GM23338 (cell line): ENCODE data around the gene OR2A5. TPM values are rescaled to one million over a fixed set of nuclear protein-coding genes. Genes with fewer than 3 reads are reported as not detected.

Experiments
- ATAC-seq: fragments of 200-7000 bp; cut with Tn5 transposase; 3 replicates; pipeline ENCODE4 v1.9.1; 2020
- DNase-seq: peaks from one replicate; pipeline ENCODE4 v3.0.0-alpha.2; 2015; ENCODE audit warnings: low spot score
- H2AFZ ChIP-seq: fragments of 200-600 bp; sonication (generic); 2 replicates; pipeline ENCODE4 v1.8.0; 2016; ENCODE audit warnings: antibody characterized with exemption, mild to moderate bottlenecking, moderate library complexity
- H3F3A ChIP-seq: fragments of 200-600 bp; sonication (generic); replicated peaks from 2 replicates; pipeline ENCODE4 v1.8.0; 2017; ENCODE audit warnings: antibody characterized with exemption, mixed run types, low read depth
- H3K27ac ChIP-seq: fragments of 200-600 bp; sonication (generic); 2 replicates; pipeline ENCODE4 v1.6.1; 2016; ENCODE audit warnings: low read depth
- H3K27me3 ChIP-seq: fragments of 200-600 bp; sonication (generic); 2 replicates; pipeline ENCODE4 v1.8.0; 2016; ENCODE audit warnings: mild to moderate bottlenecking, mixed run types, moderate library complexity; ENCODE audit not compliant: insufficient read depth
- H3K36me3 ChIP-seq: fragments of 200-600 bp; sonication (generic); 2 replicates; pipeline ENCODE4 v1.8.0; 2016; ENCODE audit warnings: mild to moderate bottlenecking; ENCODE audit not compliant: insufficient read depth
- H3K4me1 ChIP-seq: fragments of 200-600 bp; sonication (generic); 2 replicates; pipeline ENCODE4 v1.8.0; 2016; ENCODE audit warnings: mild to moderate bottlenecking, moderate library complexity; ENCODE audit not compliant: insufficient read depth
- H3K4me2 ChIP-seq: fragments of 200-600 bp; sonication (generic); 2 replicates; pipeline ENCODE4 v1.7.1; 2017; ENCODE audit warnings: mixed run types
- H3K4me3 ChIP-seq: fragments of 200-600 bp; sonication (generic); 2 replicates; pipeline ENCODE4 v1.6.1; 2016; ENCODE audit warnings: mixed run types
- H3K79me2 ChIP-seq: fragments of 200-600 bp; sonication (generic); replicated peaks from 2 replicates; pipeline ENCODE4 v1.8.0; 2017; ENCODE audit warnings: mild to moderate bottlenecking; ENCODE audit not compliant: insufficient read depth
- H3K9me2 ChIP-seq: fragments of 200-600 bp; sonication (generic); 2 replicates; pipeline ENCODE4 v1.8.0; 2017; ENCODE audit not compliant: insufficient read depth
- H4K20me1 ChIP-seq: fragments of 200-600 bp; sonication (generic); replicated peaks from 2 replicates; pipeline ENCODE4 v1.8.0; 2017; ENCODE audit warnings: mild to moderate bottlenecking; ENCODE audit not compliant: insufficient read depth
- H3K27ac Mint-ChIP-seq: 2 replicates; pipeline ENCODE4 v1.8.0; 2020; ENCODE audit warnings: inconsistent platforms, mild to moderate bottlenecking, moderate library complexity, mixed read lengths
- H3K27me3 Mint-ChIP-seq: 3 replicates; pipeline ENCODE4 v1.8.0; 2022; ENCODE audit warnings: low read depth, mild to moderate bottlenecking, moderate library complexity, mixed read lengths, inconsistent platforms; ENCODE audit not compliant: insufficient read depth, poor library complexity
- H3K36me3 Mint-ChIP-seq: 3 replicates; pipeline ENCODE4 v1.8.0; 2021; ENCODE audit warnings: low read depth, mild to moderate bottlenecking, inconsistent platforms, moderate library complexity, mixed read lengths
- H3K4me1 Mint-ChIP-seq: 3 replicates; pipeline ENCODE4 v1.8.0; 2020; ENCODE audit warnings: mild to moderate bottlenecking, inconsistent platforms, mixed read lengths
- H3K4me3 Mint-ChIP-seq: 3 replicates; pipeline ENCODE4 v1.8.0; 2021; ENCODE audit warnings: moderate library complexity, mild to moderate bottlenecking, inconsistent platforms, mixed read lengths
- H3K9me3 Mint-ChIP-seq: 3 replicates; pipeline ENCODE4 v1.8.0; 2020; ENCODE audit warnings: moderate library complexity, mild to moderate bottlenecking, inconsistent platforms, mixed read lengths
- CREB1 ChIP-seq: fragments of 250-450 bp; sonication (Bioruptor Pico); IDR thresholded peaks from 2 replicates; pipeline ENCODE4 v1.5.0; 2020; ENCODE audit warnings: low read depth, mild to moderate bottlenecking, moderate library complexity
- EZH2phosphoT487 ChIP-seq: fragments of 200-600 bp; sonication (generic); IDR thresholded peaks from one replicate; pipeline ENCODE4 v1.8.1; 2018; ENCODE audit warnings: antibody characterized with exemption; ENCODE audit not compliant: unreplicated experiment
- POLR2AphosphoS5 ChIP-seq: IDR thresholded peaks from 2 replicates; pipeline ENCODE4 v1.6.1; 2016; ENCODE audit warnings: antibody characterized with exemption, low read depth
- STAT1 ChIP-seq: IDR thresholded peaks from one replicate; pipeline ENCODE4 v1.6.1; 2016; ENCODE audit warnings: antibody characterized with exemption; ENCODE audit not compliant: unreplicated experiment
- ZNF114 ChIP-seq: fragments of 250-450 bp; sonication (Bioruptor Pico); IDR thresholded peaks from 2 replicates; pipeline ENCODE4 v1.5.0; 2020; ENCODE audit warnings: mild to moderate bottlenecking, moderate library complexity
- polyA plus RNA-seq: library from polyadenylated mRNA; unstranded; fragments of >200 nt; fragmentation: Nextera tagmentation; extraction: Ambion mirVana; gene quantifications from 2 replicates; pipeline ENCODE4 v1.2.1, GENCODE V29; 2016
- total RNA-seq: library from RNA; depleted of rRNA; stranded (reverse); fragments of >200 nt; shearing (Covaris generic); gene quantifications from 2 replicates; pipeline ENCODE4 v1.2.3, GENCODE V29; 2014
- TF ChIP-seq, protein P1 (sequence below), 2 experiments: fragments of 200-600 bp in 1 of 2; sonication (generic) in 1 of 2; conservative IDR thresholded peaks; 2 replicates each; pipeline versions ENCODE4 v1.5.1 to v1.6.1; 2016 to 2017; ENCODE audit warnings: antibody characterized with exemption in 2 of 2, low read depth in 2 of 2, mild to moderate bottlenecking in 2 of 2, moderate library complexity in 1 of 2
- TF ChIP-seq, protein P2 (sequence below): fragments of 250-450 bp; sonication (Bioruptor Pico); IDR thresholded peaks from 2 replicates; pipeline ENCODE4 v1.5.0; 2020; ENCODE audit warnings: mild to moderate bottlenecking, moderate library complexity
- TF ChIP-seq, protein P3 (sequence below): IDR thresholded peaks from one replicate; pipeline ENCODE4 v1.6.1; 2018; ENCODE audit warnings: antibody characterized with exemption; ENCODE audit not compliant: unreplicated experiment
- TF ChIP-seq, protein P4 (sequence below): IDR thresholded peaks from 2 replicates; pipeline ENCODE4 v1.6.1; 2016; ENCODE audit warnings: antibody characterized with exemption

Gene OR2A5
- total and polyA plus RNA-seq, 2 experiments from 2014 or later, result not detected

DNA sequence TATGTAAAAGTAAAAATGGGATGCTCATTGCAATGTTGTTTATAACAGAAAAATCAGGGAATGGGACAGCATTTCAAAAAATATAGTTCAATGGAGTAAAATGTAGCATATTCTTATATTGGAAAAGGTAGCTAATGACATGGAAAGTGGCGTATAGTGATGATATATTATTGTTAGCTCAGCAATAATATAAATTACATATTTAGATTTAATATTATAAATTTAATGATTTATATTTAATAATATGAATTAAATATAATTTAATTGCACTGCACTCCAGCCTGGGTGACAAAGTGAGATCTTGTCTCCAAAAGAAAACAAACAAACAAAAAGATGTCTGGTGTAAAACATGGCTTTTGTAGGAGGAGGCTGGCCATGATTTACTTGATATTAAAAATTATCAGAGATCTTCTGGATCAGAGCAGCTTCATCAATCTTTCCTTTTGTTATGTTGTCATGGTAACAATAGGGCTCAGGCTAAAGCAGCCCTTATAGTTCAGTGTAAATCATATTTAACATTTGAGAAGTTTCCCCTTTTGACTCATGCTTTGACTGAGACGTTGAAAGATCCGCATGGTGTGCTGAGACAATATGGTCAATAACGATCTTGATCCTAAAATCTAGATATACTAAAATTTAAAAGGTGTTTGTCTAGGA, 25.4 kb upstream of the OR2A5 start:
- Histone ChIP-seq H4K20me1 (no peaks in the 10 kb centered on the region), H3K4me3 (no peak overlapping the region), H3K27ac (no peak overlapping the region), H3K27me3 (no peaks in the 10 kb centered on the region), H3K4me2 (no peak overlapping the region), H3K4me1 (peaks cover 5% of the 10 kb centered on the region; the same call in 1 of the 2 replicates), H2AFZ (no peak overlapping the region), H3K36me3 (no peaks in the 10 kb centered on the region), H3F3A (no peaks in the 10 kb centered on the region), H3K79me2 (no peaks in the 10 kb centered on the region), H3K9me2 (peaks cover 6% of the 10 kb centered on the region; the same call in 1 of the 2 replicates)
- Mint-ChIP-seq H3K4me3 (no peak overlapping the region), H3K36me3 (no peaks in the 10 kb centered on the region), H3K27me3 (peaks cover 3% of the 10 kb centered on the region), H3K9me3 (no peaks in the 10 kb centered on the region), H3K27ac (no peak overlapping the region), H3K4me1 (peaks cover 6% of the 10 kb centered on the region)
- TF ChIP-seq CREB1 (CRISPR knock-in tag) (no peak), ZNF114 (no peak), POLR2AphosphoS5 (no peak), STAT1 (no peak), EZH2phosphoT487 (no peak)
- TF ChIP-seq, protein P1, sequence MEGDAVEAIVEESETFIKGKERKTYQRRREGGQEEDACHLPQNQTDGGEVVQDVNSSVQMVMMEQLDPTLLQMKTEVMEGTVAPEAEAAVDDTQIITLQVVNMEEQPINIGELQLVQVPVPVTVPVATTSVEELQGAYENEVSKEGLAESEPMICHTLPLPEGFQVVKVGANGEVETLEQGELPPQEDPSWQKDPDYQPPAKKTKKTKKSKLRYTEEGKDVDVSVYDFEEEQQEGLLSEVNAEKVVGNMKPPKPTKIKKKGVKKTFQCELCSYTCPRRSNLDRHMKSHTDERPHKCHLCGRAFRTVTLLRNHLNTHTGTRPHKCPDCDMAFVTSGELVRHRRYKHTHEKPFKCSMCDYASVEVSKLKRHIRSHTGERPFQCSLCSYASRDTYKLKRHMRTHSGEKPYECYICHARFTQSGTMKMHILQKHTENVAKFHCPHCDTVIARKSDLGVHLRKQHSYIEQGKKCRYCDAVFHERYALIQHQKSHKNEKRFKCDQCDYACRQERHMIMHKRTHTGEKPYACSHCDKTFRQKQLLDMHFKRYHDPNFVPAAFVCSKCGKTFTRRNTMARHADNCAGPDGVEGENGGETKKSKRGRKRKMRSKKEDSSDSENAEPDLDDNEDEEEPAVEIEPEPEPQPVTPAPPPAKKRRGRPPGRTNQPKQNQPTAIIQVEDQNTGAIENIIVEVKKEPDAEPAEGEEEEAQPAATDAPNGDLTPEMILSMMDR (conservative IDR thresholded peaks at IDR 0.05; ENCODE audit: low read depth in 2 of 2), result no peak
- TF ChIP-seq, protein P2, sequence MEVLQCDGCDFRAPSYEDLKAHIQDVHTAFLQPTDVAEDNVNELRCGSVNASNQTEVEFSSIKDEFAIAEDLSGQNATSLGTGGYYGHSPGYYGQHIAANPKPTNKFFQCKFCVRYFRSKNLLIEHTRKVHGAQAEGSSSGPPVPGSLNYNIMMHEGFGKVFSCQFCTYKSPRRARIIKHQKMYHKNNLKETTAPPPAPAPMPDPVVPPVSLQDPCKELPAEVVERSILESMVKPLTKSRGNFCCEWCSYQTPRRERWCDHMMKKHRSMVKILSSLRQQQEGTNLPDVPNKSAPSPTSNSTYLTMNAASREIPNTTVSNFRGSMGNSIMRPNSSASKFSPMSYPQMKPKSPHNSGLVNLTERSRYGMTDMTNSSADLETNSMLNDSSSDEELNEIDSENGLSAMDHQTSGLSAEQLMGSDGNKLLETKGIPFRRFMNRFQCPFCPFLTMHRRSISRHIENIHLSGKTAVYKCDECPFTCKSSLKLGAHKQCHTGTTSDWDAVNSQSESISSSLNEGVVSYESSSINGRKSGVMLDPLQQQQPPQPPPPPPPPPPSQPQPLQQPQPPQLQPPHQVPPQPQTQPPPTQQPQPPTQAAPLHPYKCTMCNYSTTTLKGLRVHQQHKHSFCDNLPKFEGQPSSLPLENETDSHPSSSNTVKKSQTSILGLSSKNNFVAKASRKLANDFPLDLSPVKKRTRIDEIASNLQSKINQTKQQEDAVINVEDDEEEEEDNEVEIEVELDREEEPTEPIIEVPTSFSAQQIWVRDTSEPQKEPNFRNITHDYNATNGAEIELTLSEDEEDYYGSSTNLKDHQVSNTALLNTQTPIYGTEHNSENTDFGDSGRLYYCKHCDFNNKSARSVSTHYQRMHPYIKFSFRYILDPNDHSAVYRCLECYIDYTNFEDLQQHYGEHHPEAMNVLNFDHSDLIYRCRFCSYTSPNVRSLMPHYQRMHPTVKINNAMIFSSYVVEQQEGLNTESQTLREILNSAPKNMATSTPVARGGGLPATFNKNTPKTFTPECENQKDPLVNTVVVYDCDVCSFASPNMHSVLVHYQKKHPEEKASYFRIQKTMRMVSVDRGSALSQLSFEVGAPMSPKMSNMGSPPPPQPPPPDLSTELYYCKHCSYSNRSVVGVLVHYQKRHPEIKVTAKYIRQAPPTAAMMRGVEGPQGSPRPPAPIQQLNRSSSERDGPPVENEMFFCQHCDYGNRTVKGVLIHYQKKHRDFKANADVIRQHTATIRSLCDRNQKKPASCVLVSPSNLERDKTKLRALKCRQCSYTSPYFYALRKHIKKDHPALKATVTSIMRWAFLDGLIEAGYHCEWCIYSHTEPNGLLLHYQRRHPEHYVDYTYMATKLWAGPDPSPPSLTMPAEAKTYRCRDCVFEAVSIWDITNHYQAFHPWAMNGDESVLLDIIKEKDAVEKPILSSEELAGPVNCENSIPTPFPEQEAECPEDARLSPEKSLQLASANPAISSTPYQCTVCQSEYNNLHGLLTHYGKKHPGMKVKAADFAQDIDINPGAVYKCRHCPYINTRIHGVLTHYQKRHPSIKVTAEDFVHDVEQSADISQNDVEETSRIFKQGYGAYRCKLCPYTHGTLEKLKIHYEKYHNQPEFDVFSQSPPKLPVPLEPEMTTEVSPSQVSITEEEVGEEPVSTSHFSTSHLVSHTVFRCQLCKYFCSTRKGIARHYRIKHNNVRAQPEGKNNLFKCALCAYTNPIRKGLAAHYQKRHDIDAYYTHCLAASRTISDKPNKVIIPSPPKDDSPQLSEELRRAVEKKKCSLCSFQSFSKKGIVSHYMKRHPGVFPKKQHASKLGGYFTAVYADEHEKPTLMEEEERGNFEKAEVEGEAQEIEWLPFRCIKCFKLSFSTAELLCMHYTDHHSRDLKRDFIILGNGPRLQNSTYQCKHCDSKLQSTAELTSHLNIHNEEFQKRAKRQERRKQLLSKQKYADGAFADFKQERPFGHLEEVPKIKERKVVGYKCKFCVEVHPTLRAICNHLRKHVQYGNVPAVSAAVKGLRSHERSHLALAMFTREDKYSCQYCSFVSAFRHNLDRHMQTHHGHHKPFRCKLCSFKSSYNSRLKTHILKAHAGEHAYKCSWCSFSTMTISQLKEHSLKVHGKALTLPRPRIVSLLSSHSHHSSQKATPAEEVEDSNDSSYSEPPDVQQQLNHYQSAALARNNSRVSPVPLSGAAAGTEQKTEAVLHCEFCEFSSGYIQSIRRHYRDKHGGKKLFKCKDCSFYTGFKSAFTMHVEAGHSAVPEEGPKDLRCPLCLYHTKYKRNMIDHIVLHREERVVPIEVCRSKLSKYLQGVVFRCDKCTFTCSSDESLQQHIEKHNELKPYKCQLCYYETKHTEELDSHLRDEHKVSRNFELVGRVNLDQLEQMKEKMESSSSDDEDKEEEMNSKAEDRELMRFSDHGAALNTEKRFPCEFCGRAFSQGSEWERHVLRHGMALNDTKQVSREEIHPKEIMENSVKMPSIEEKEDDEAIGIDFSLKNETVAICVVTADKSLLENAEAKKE, result no peak
- TF ChIP-seq, protein P3, sequence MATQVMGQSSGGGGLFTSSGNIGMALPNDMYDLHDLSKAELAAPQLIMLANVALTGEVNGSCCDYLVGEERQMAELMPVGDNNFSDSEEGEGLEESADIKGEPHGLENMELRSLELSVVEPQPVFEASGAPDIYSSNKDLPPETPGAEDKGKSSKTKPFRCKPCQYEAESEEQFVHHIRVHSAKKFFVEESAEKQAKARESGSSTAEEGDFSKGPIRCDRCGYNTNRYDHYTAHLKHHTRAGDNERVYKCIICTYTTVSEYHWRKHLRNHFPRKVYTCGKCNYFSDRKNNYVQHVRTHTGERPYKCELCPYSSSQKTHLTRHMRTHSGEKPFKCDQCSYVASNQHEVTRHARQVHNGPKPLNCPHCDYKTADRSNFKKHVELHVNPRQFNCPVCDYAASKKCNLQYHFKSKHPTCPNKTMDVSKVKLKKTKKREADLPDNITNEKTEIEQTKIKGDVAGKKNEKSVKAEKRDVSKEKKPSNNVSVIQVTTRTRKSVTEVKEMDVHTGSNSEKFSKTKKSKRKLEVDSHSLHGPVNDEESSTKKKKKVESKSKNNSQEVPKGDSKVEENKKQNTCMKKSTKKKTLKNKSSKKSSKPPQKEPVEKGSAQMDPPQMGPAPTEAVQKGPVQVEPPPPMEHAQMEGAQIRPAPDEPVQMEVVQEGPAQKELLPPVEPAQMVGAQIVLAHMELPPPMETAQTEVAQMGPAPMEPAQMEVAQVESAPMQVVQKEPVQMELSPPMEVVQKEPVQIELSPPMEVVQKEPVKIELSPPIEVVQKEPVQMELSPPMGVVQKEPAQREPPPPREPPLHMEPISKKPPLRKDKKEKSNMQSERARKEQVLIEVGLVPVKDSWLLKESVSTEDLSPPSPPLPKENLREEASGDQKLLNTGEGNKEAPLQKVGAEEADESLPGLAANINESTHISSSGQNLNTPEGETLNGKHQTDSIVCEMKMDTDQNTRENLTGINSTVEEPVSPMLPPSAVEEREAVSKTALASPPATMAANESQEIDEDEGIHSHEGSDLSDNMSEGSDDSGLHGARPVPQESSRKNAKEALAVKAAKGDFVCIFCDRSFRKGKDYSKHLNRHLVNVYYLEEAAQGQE, result no peak
- TF ChIP-seq, protein P4, sequence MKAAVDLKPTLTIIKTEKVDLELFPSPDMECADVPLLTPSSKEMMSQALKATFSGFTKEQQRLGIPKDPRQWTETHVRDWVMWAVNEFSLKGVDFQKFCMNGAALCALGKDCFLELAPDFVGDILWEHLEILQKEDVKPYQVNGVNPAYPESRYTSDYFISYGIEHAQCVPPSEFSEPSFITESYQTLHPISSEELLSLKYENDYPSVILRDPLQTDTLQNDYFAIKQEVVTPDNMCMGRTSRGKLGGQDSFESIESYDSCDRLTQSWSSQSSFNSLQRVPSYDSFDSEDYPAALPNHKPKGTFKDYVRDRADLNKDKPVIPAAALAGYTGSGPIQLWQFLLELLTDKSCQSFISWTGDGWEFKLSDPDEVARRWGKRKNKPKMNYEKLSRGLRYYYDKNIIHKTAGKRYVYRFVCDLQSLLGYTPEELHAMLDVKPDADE, result no peak
- DNase-seq (no peak), ATAC-seq (no peak)
